GM06990 (cell line): ENCODE measurements around the gene TUG1.

Experiments
- DNase-seq: peaks from one replicate; pipeline ENCODE4 v3.0.0-alpha.2; 2011; ENCODE audit not compliant: insufficient read length; ENCODE audit errors: extremely low read depth
- H3K27me3 ChIP-seq: replicated peaks from 2 replicates; pipeline ENCODE4 v1.6.0; 2011; ENCODE audit warnings: low read length; ENCODE audit not compliant: control insufficient read depth, insufficient read depth
- H3K36me3 ChIP-seq: 2 replicates; pipeline ENCODE4 v1.5.1; 2011; ENCODE audit warnings: low read length; ENCODE audit not compliant: control insufficient read depth, insufficient read depth
- H3K4me3 ChIP-seq: replicated peaks from 2 replicates; pipeline ENCODE4 v1.5.1; 2011; ENCODE audit warnings: low read depth, mild to moderate bottlenecking, control low read depth, low read length
- CTCF ChIP-seq: IDR thresholded peaks from 2 replicates; pipeline ENCODE4 v1.5.1; 2011; ENCODE audit warnings: low read length, control low read depth, mild to moderate bottlenecking, inconsistent platforms; ENCODE audit not compliant: insufficient read depth, poor library complexity, severe bottlenecking

The TUG1 gene

GRCh38 chr22:30992565-30992964, 23.5 kb downstream of the TUG1 start:
- H3K36me3 ChIP-seq: no peaks in the 10 kb centered on the region
- TF ChIP-seq CTCF: no peak
- H3K27me3 ChIP-seq: no peaks in the 10 kb centered on the region
- DNase-seq: no peak
- no peak overlapping the region for H3K4me3 ChIP-seq

DNA sequence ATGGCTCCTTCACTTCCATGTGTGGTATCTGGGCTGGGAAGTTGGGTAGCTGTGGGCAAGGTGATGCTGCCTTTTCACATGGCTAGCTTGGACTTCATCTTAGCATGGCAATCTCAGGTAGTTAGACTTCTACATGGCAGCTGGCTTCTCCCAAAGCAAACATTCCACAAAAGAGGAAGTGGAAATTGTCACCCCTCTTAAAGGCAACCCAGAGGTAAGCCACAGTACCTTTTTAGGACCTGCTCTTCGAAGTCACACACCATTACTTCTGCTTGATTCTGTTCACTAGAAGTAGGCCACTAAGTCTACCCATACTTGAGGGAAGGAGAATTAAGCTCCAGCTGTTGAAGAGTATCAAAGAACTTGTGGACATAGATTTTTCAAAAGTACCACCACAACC, 25.9 kb downstream of the TUG1 start:
- DNase-seq: no peak
- H3K4me3 ChIP-seq: no peak overlapping the region
- H3K36me3 ChIP-seq: no peaks in the 10 kb centered on the region
- no peak for TF ChIP-seq CTCF
- no peaks in the 10 kb centered on the region for H3K27me3 ChIP-seq

DNA sequence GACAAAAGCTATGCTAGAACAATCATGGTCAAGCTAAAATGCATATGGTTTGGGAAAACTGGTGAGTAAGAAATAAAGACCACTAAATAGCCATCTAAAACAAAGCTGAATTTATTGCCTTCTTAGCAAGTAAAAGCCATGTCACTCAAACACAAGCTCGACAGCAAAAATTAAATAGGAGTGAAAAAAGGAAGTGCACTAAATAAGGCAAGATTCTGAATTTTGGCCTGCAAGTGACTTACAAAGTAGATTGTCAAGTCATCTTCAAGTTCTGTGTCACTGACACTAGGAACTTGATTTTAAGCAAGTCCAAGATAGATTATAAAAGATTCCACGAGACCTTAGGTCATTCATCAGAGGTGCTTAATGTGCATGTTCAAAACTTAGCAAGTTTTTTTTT, 27.4 kb downstream of the TUG1 start:
- no peaks in the 10 kb centered on the region for H3K27me3 ChIP-seq
- no peak overlapping the region for H3K4me3 ChIP-seq
- H3K36me3 ChIP-seq: no peaks in the 10 kb centered on the region
- no peak for DNase-seq
- TF ChIP-seq CTCF: no peak

- DNase-seq: no peak
- Histone ChIP-seq H3K36me3 (no peaks in the 10 kb centered on the region), H3K27me3 (no peaks in the 10 kb centered on the region), H3K4me3 (no peak overlapping the region)
- no peak for TF ChIP-seq CTCF
These were observed 29.3 kb downstream of the TUG1 start for GRCh38 chr22:30998329-30998728.

DNA sequence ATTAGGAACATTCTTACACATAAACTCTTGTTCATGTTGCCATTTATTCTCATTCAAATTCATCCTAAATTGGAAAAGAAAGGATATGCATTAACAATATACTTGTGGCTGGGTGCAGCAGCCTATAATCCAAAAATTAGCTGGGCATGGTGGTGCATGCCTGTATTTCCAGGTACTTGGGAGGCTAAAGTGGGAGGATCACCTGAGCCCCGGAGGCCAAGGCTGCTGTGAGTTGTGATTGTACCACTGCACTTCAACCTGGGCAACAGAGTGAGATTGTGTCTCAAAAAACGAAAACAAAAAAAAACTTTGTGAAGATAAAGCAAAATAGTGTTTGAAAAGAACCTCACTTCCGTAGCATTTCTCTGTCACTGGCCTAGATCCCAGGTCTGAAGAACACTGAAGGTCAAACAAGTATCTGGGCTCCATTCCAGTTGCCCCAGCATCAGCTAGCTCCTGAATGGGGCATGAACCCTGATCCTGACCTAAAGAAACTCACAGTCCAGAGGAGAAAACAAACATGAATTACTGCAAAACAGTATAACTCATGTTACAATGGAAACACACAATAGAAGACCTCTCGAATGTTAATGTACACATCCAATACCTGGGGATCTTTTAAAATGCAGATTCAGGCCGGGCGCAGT, 32.2 kb downstream of the TUG1 start:
- no peak for TF ChIP-seq CTCF
- Histone ChIP-seq H3K4me3 (no peak overlapping the region), H3K27me3 (no peaks in the 10 kb centered on the region), H3K36me3 (no peaks in the 10 kb centered on the region)
- DNase-seq: no peak

DNA sequence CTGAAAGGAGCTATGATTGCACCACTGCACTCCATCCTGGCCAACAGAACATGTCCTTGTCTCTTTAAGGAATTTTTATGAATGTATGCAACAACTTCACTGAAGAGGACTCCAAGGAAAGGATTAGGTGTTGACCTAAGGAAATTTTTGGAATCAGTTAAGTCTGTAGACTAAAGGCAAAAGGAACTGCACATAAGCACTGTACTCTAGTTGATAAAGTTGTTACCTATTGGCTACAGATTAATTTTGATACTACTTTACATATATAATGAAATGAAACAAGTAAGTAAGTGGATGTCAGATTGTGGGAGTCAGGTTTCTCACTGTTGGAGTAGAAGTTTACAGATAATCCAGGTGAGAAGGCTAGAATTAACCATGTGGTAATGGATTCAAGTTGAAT, 36.5 kb downstream of the TUG1 start:
- no peaks in the 10 kb centered on the region for H3K36me3 ChIP-seq
- no peak for TF ChIP-seq CTCF
- no peak overlapping the region for H3K4me3 ChIP-seq
- no peaks in the 10 kb centered on the region for H3K27me3 ChIP-seq
- no peak for DNase-seq
